Fibroblast of mammary gland (primary cell): ENCODE measurements around the gene MSL2.

Experiments used
- DNase-seq: peaks from one replicate; pipeline ENCODE4 v3.0.0-alpha.2; 2010; ENCODE audit warnings: low read depth
- H3K4me3 ChIP-seq: 2 replicates; pipeline ENCODE4 v1.5.1; 2011; ENCODE audit warnings: low read depth, mild to moderate bottlenecking, low read length, moderate library complexity; ENCODE audit not compliant: control insufficient read depth
- TF ChIP-seq, protein P1 (sequence below): conservative IDR thresholded peaks from 2 replicates; pipeline ENCODE4 v1.5.1; 2011; ENCODE audit warnings: low read depth, low read length, inconsistent platforms; ENCODE audit not compliant: control insufficient read depth, insufficient read depth

Gene MSL2

DNA sequence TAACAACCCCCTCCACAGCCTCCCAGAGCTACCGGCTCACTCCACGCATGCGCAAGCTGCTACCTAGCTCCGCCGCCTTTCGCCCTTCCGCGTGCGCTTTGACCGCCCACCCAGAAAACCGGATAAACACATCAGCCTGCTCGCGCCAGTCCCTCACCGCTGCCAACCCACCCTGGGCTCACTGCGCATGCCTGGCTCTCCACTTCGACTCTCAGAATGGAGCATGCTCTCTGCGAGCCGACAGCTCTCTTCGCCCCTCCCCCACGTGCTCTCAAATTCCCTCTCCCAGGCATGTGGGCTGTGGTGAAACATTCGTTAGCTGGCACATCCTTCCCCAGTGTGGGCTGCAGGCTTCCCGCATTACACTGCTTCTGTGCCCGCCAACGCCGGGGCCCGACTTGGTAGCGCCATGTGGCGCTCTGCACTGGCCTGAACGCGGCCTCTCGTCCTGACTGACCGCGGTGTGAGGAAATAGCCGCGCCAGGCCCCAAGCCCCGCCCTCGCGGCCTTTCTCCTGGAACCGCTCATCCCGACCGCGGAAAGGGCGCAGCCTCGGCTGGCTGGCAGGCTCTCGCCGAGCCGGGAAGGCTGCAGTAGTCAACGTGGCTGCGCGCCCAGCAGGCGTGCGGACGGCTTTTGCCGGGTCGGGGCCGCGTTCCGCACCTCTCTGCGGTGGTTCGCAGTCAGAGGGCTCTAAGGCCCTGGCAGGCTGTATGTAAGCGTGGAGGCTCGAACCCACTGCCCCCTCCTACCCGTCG is 445 bp upstream of the MSL2 start:
- DNase-seq, result peak; percentile 100
- TF ChIP-seq, protein P1, sequence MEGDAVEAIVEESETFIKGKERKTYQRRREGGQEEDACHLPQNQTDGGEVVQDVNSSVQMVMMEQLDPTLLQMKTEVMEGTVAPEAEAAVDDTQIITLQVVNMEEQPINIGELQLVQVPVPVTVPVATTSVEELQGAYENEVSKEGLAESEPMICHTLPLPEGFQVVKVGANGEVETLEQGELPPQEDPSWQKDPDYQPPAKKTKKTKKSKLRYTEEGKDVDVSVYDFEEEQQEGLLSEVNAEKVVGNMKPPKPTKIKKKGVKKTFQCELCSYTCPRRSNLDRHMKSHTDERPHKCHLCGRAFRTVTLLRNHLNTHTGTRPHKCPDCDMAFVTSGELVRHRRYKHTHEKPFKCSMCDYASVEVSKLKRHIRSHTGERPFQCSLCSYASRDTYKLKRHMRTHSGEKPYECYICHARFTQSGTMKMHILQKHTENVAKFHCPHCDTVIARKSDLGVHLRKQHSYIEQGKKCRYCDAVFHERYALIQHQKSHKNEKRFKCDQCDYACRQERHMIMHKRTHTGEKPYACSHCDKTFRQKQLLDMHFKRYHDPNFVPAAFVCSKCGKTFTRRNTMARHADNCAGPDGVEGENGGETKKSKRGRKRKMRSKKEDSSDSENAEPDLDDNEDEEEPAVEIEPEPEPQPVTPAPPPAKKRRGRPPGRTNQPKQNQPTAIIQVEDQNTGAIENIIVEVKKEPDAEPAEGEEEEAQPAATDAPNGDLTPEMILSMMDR, result no peak
- peak overlapping the region; percentile 90 for H3K4me3 ChIP-seq

DNA sequence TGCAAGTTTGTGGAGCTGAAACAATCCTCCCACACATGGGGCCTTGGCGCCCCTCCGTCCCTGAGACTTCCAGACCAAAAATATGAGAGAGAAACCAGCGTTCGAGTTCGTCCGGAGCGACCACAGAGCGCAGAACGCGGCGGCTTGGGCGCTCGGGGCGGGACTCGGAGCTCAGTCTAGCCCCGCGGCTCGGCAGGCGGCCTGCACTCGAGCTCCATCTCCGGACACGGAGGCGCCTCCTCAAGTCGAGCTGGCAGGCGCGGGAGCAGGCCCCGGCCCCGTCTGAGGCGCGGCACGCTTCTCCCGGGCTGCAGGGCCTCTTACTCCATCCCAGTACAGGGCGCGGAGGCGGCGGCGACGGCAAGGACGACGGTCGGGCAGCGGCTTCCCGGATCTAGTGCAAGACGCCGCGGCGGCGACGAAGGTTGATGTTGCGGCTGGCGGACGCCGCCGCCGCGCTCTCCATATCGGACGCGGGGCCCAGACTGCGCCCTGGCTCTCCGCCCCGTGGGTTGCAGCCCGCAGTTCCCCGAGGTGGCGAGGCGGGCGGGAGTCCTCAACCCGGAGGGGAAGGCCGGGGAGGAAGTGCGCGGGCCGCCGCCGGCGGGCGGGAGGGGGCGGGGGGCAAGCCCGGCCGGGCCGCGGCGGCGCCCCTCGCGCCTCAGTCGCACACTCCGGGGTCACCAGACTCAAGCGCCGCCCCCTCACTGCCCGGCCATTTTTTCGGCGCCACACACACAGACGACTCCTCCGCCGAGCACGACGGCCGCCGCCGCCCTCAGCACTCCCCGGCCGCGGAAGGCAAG is 674 bp downstream of the MSL2 start:
- TF ChIP-seq, protein P1, result no peak
- DNase-seq, result peak; percentile 67
- H3K4me3 ChIP-seq, result peak overlapping the region; percentile 90

DNA sequence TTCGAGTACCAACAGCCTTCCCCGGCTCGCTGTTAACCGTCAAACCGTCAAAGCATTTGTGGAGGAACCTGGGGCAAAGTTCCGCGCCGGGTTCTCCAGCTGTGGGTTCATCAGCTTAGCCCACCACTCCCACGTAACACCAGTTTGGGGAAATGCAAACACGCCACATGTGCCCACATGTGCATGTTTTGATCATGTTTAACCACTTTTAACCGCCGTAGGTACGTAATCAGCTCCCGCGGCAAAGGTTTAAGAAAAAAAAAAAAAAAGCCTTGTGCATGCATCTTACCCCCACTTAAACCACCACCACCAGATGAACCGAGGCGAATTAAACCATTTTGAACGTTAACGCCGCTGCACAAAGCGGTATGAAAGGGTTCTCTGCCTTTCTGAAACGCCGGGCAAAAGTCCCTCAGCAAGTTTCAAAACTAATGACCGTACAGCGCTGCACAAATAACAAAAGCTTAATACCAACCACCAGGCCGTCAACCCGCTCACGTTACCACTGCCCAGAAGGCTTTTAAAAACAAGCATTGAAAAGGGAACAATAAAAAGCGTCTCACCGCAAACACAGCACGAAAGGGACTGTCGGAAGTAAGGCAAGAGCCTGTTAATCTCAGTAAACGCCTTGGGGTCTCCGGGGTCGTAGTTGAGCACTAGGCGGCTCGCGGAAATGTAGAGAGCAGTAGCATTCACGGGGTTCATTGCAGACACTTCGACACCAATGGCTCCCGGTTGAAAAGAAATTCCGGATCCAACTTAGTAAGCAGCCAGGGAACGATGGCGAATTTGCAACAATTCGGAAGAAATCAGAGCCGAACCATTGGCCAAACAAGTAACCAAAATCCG is 1.5 kb downstream of the MSL2 start:
- TF ChIP-seq, protein P1, result no peak
- DNase-seq, result no peak
- H3K4me3 ChIP-seq, result peak overlapping the region; percentile 90

DNA sequence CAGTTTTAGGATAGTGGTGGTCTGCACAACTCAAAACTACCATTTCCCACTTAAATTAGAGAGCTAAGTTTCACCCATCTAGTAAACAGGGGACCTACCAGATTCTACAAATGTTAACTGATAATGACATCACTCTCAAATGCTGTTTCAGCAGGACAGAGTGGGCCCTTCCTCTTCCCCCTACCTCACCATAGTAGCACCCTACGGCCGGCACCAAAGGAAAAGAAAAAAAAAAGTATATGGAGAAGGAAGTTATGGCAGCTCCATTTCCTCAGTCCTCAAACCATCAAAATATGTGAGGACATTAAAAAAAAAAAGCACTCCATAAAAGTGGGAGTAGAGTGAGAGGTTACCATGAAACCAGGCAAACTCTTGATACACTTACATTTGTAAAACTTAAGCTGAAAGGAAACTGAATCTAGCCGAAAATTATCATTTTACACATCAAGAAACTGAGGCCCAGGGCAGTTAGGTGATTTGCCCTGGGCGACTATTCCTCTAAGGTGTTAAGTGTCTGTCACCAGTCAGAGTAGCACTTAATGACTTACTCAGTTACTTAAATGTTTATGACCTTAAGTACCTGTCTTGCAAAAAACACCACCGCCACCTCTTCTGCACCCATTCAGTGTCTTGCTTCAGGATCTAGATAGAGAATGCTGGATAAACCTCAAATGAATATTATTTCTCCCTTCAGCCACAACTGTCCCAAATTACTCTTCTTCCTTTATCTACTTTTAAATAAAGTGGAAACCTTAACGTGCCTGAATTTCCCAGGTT is 2.7 kb downstream of the MSL2 start:
- H3K4me3 ChIP-seq, result peak overlapping the region; percentile 90
- no peak for DNase-seq
- TF ChIP-seq, protein P1, result no peak

DNA sequence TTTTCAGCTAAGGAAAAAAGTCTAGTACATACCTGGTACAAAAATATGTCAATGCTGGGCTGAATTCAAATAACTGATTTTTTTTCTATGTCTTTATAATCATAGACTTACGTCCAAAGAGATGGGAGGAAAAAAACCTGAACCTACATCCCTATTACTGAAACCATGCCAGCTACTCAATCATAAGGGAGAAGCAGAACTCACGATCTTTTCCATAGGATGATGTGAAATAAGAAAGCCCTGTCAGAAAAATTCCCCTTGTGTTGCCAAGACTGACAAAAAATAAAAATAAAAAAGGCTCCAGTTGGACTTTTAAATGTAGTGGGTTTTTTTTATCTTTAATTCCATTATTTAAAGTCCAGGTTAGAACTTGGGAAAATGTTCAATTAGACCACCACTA is 3.3 kb downstream of the MSL2 start:
- no peak for DNase-seq
- peak overlapping the region; percentile 90 for H3K4me3 ChIP-seq
- TF ChIP-seq, protein P1, result no peak

DNA sequence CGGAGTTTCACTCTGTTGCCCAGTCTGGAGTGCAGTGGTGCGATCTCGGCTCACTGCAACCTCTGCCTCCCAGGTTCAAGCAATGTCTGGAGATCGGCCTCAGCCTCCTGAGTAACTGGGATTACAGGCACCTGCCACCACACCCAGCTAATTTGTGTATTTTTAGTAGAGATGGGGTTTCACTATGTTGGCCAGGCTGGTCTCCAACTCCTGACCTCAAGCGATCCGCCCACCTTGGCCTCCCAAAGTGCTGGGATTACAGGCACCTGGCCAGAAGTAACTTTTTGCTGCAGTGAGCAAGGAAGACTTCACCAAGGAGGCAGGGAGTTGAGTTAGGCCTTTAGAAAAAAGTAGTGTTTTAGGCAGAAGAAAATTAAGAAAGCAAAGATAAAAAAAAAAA is 3.9 kb downstream of the MSL2 start:
- H3K4me3 ChIP-seq, result peak overlapping the region; percentile 90
- peak; percentile 40 for DNase-seq
